ENCODE data around the gene KCNQ1OT1.
"Not testable (repeated sequence)": the region's sequence is repeated elsewhere in the genome, so short reads cannot be mapped to it uniquely, and the experiment has no call there.

KCNQ1OT1 gene

DNA sequence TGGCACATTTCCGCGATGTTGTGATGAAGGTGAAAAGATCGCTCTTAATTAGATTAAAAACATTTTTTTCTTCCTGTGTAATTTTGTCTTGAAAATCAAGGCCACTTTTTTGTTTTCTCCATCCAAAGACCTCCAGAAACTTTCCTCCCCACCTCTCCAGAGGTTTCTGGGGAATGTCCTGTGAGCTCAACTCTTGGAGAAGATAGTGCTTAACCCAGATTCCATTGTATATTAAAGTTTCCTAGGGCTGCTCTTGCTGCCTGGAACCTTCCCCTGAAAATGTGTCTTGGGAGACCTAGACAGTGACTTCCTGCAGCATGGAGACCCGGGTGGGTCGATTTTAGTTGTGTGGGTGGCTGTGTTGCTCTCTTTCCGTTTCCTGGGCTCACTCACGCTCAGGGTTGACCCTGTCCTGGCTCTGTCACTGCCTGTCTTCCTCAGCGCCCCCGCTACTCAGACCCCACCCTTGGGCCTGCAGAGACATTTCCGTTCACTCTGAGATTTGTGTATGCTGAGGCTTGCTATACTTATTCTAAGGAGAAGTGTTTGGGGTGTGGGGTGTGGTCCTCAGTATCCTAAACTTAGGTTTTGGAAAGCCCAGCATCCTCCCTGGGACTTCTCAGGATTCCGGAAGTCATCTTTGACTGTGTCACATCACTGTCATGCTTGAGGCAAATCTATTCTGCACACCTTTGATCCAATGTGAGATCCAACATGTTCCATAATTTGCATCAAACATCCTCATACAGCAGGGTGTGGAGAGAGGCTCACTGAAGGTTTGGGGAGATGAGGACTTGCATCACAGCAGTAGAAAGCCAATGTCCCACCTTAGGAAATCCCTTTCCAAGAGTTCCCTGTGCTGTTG is 47.2 kb downstream of the KCNQ1OT1 start:
- no peak for DNase-seq (ENCODE audit: low spot score)

DNA sequence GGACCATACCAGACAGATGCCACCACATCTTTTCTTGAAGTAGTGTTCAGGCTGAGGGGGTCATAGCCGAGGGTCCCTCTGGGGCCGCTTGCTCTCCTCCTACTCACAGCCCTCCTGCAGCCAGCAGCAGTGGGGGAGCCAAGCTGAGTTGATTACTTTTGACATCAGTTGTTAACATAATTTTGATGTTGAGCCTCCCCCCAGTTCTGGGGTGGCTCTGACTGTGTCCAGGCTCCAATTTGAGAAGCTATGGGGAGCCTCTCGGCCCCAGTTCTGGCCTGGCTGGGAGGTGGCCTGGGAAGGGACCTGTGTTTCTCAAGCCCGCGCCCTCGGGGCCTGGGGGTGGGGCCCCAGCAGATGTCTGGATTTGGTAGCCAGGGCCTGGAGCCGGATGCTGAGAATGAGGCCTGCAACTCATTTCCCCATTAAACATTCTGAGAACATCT is 47.9 kb downstream of the KCNQ1OT1 start:
- DNase-seq (ENCODE audit: low spot score) = no peak

DNA sequence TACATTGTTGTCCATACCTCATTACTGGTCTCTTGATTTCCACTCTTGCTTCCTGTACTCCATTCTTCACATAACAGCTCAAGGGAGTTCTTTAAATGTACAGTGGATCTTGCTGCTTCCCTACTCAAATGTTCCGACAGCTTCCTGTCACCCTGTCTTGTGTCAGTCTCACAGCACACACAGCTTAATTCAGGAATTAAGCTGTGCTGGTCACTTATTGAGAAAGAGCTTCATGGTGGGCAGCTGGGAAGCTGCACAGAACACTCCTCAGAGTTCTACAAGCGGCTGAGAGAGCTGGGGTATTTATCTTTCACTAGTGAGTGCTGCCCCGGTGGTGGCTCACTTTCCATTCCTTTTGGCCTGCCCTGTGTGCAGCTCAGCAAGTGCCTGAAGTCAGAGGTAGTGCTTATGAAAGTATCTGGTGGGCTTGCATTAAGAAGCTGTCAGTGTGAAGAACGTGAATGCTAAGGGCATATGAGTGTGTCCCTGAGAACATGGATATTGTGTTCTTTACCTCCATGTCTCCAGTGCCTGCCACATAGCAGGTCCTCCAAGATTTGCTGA is 48.7 kb downstream of the KCNQ1OT1 start:
- DNase-seq (ENCODE audit: low spot score) = no peak

DNA sequence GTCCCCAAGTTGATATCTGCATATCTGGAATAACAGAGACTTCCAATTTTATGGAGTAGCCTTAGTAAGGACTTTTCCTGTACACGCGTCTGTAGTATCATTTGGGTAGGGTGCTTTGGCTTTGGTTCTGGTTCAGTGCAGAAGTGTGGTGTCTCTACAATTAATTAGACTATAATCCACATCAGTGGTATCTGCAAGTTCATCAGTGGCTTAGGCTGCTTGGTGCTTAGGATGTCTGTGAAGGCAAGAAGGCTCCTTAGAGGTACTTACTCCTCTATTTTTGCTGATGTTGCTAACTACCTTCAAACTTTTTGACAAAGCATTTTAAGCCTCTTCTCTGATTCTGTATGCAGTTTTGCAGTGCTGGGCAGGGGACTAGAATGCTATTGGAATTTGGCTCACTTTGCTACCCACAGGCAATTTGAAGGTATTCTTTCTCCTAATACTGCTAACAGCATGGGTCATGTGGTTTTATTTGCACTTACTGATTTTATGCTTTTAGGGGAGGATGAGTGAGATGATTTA is 49.4 kb downstream of the KCNQ1OT1 start:
- DNase-seq (ENCODE audit: low spot score) = no peak

DNA sequence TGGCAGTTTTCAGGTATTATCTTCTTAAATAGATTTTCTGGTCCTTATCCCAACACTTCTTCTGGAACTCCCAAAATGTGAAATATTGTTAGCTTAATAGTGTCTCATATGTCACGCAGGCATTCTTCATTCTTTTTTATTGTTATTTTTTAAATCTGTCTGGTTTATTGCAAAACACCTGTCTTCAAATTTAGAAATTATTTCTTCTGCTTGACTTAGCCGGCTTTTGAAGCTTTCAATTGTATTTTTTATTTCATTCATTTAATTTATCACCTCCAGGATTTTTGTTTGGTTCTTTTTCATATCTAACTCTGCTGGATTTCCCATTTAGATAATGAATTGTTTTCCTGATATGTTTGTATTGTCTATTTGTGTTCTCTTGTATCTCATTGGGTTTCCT is 49.9 kb downstream of the KCNQ1OT1 start:
- DNase-seq (ENCODE audit: low spot score) = no peak

DNA sequence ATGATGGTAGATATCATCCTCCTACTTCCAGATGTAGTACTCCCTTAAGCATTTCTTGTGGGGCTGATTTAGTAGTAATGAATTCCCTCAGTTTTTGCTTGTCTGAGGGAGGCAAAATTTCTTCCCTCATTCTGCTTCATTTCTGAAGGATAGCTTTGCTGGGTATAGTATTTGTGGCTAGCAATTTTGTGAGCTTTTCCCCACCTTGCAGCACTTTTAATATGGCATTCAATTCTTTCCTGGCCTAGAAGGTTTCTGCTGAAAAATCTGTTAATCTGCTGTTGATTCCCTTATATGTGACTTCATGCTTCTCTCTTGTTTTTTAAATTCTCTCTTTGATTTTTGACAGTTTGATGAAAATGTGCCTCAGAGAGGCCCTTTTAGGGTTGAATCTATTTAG is 50.4 kb downstream of the KCNQ1OT1 start:
- DNase-seq (ENCODE audit: low spot score) = no peak

DNA sequence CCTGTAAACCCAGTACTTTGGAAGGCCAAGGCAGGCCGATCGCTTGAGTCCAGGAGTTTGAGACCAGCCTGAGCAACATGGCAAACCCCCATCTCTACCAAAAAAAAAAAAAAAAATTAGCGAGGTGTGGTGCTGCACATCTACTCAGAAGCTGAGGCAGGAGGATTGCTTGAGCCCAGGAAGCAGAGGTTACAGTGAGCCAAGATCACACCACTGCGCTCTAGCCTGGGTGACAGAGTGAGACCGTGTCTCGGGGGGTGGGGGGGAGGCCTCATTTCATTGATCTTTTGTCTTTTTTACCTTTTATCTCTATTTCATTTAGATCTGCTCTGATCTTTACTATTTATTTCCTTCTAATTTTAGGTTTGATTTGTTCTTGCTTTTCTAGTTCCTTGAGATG is 51.8 kb downstream of the KCNQ1OT1 start:
- no peak for DNase-seq (ENCODE audit: low spot score)

DNA sequence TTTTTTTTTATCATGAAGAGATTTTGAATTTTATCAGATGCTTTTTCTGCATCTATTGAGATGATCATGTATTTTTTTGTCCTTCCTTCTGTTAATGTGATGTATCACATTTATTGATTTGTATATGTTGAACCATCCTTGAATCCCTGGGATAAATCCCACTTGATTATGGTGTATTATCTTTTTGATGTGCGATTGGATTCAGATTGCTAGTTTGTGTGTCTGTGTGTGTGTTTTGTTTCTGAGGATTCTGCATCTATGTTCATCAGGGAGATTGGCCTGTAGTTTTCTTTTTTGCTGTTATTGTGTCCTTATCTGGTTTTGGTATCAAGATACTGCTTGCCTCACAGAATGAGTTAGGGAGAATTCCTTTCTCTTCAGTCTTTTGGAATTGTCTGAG is 52.6 kb downstream of the KCNQ1OT1 start:
- DNase-seq (ENCODE audit: low spot score) = no peak

DNA sequence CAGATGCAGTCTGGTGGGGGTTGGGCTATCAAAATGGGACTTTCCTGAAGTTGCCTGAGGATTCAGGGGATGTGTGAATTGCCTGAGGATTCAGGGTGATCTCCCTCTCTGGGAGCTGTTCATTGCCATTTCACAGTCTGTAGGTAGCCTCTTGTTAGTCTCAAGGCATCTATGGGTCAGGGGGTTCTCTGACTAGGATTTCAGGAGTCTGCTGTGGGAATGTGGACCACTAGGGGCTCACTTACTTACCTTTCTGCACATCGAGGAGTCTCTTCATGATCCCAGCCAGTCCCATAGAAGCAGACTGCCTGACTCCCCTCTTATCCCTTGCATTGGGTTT is 54.0 kb downstream of the KCNQ1OT1 start:
- DNase-seq (ENCODE audit: low spot score) = no peak

DNA sequence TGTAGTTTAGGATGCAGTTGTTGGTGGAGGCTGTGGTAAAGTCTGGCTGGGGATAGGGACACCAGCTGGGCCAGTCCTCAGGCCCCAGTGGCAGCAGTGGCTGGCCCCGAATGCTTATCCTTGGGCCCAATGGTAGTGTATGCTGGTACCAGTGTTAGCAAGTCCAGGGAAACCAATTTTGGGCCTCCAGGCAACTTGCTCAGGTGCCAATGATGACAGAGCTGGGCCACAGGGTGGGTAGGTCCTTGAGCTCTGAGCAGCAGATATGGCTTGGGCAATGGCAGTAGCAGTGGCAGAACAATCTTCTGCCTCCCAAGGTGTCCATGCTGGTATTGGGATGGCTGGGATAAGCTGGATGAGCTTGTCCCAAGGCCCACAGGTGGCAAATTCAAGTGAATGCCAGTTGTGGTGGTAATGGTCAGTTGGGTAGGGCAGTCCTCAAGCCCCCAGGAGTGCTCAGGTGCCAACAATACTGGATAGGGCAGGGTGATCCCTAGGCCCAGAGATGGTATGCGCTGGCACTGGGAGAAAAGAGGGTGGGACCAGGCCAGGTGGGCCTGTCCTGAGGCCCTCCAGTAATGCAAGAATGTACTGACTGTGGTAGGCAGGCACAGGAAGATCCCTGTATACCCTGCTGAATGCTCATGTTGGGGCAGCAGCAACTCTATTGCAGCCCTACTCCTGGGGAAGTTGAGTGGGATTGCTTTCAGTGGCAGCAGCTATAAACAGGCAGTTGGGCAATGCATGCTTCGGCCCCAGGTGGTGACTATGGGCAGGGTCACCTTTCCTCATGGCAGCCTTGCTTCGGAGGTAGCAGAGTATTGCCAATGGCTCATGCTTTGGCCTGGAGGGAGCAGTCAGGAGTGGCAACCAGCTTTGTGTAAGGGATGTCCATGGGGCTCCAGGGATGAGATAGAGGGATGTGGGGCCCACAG is 54.7 kb downstream of the KCNQ1OT1 start:
- no peak for DNase-seq (ENCODE audit: low spot score)

DNA sequence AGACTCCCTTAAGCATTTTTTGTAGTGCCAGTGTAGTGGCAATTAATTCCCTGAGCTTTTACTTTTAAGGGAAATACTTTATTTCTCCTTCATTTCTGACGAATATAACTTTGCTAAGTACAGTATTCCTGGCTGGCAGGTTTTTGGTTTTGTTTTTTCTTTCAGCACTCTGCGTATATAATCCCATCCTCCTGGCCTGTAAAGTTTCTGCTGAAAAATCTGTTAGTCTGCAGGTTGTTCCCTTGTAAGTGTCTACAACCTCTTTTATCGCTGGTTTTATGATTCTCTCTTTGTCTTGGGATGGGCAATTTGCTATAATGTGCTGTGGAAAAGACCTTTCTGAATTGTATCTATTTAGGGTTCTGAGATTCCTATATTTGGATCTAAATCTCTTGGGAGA is 56.0 kb downstream of the KCNQ1OT1 start:
- DNase-seq (ENCODE audit: low spot score) = no peak

DNA sequence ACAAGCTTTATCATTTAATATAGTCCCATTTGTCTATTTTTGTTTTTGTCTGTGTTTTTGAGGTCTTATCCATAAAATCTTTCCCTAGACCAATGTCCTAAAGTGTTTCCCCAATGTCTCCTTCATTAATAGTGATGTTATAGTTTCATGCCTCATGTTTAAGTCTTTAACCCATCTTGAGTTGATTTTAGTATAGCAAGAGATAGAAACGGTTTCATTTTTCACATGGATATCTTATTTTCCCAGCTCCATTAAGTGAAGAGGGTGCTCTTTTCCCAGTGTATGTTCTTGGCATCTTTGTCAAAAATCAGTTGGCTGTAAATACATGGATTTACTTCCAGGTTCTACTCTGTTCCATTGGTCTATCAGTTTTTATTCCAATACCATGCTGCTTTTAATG is 58.2 kb downstream of the KCNQ1OT1 start:
- DNase-seq (ENCODE audit: low spot score) = no peak

DNA sequence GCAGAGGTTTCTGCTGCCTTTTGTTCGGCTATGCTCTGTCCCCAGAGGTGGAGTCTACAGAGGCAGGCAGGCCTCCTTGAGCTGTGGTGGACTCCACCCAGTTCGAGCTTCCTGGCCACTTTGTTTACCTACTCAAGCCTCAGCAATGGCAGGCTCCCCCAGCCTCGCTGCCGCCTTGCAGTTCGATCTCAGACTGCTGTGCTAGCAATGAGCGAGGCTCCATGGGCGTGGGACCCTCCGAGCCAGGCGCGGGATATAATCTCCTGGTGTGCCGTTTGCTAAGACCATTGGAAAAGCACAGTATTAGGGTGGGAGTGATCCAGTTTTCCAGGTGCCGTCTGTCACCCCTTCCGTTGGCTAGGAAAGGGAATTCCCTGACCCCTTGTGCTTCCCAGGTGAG is 60.0 kb downstream of the KCNQ1OT1 start:
- DNase-seq (ENCODE audit: low spot score) = not testable (repeated sequence)

DNA sequence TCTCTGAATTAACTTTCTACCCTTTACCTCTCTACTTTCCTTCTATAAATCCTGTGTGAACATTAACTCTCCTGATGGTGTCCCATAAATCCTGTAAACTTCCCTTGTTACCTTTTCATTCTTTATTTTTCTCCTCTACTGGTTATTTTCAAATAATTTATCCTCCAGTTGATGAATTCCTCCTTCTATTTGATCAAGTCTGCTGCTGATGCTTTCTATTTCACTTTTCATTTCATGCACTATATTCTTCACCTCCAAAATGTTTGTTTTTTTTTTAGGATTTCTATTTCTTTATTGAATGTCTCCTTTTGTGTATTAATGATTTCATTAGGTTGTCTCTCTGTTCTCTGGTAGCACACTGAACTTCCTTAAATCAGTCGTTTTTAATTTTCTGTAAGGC is 68.6 kb downstream of the KCNQ1OT1 start:
- DNase-seq (ENCODE audit: low spot score) = no peak

DNA sequence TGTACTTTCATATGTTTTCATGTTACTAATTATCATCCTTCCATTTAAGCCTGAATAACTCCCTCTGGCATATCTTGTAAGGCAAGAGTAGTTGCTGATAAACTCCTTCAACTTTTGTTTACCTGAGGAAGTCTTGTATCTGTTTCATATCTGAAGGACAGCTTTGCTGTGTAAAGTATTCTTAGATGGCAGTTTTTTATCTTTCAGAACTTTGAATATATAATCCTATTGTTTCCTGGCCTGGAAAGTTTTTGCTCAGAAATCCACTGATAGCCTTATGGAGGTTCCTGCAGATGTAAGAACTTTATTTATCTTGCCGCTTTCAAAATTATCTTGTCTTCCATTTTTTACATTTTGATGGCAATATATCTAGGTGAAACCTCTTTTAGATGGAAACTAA is 69.1 kb downstream of the KCNQ1OT1 start:
- DNase-seq (ENCODE audit: low spot score) = no peak

DNA sequence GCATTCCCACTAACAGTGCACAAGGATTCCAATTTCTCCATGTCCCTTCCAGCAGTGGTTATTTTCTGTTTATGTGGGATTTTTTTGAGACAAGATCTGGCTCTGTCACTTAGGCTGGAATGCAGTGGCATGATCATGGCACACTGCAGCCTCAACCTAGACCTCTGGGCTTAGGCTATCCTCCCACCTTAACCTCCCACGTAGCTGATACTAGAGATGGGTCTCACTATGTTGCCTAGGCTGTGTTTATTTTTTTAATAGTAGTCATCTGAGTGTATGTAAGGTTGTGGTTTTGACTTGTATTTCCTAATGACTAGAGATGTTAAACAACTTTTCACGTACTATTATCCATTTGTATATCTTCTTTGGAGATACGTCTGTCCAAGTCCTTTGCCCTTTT is 74.6 kb downstream of the KCNQ1OT1 start:
- DNase-seq (ENCODE audit: low spot score) = no peak

DNA sequence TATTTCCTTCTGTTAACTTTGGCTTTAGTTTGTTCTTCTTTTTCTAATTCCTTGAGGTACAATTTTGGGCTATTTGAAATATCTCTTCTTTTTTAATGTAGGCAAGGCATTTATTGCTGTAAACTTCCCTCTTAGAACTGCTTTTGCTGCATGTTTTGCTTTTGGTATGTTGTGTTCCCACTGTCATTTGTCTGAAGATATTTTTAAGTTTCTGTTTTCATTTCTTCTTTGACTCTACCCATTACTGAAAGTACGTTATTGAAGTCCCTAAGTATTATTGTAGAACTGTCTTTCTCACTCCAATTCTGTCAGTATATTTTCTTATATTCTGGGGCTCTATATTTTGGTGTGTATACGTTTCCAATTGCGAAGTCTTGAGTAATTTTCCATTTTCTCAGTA is 77.9 kb downstream of the KCNQ1OT1 start:
- DNase-seq (ENCODE audit: low spot score) = no peak

DNA sequence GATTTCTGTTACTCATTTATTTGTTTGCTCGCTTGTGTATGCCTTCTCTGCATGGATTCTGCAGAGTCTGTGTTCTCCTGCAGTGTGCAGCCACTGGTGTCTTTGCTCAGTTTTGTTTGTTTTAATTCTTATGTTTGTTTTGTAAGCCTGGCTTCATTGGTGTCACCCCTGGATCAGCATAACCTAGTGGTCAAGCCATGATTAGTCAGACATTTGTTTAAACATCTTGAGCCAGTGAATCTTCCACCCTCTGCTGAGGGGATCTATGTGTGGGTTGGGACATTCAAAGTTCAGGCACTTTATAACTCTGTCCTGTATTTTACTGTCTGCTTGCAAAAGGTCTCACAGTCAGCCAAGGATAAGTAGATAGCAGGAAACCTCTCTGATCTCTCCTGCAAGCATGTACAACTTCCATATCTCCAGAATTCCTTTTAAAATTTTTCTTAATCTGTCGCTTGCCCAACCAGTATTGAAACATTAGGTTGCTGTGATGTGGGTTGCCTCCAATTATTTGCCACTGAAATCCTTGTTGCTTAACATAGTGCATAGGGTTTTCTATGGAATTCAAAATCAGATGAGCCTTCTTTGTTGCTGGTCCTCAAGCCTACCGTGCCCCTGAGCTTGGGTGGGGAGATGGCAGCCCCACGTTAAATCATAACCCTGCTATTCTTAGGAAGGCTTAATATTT is 86.8 kb downstream of the KCNQ1OT1 start:
- no peak for DNase-seq (ENCODE audit: low spot score)

DNA sequence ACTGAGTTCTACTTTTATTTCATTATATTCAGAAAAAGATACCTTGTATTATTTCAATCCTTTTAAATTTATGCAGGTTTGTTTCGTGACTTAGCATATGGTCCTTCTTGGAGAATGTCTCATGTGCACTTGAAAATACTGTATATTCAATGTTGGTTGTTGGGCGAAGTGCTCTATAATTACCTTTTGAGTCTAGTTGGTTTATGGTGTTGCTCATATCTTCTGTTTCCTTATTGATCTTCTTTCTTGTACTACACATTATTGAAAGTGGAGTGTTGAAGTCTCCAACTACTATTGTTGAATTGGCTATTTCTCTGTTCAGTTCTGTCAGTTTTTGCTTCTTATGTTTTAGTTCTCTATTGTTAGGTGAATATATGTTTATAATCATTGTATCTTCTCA is 90.4 kb downstream of the KCNQ1OT1 start:
- no peak for DNase-seq (ENCODE audit: low spot score)

DNA sequence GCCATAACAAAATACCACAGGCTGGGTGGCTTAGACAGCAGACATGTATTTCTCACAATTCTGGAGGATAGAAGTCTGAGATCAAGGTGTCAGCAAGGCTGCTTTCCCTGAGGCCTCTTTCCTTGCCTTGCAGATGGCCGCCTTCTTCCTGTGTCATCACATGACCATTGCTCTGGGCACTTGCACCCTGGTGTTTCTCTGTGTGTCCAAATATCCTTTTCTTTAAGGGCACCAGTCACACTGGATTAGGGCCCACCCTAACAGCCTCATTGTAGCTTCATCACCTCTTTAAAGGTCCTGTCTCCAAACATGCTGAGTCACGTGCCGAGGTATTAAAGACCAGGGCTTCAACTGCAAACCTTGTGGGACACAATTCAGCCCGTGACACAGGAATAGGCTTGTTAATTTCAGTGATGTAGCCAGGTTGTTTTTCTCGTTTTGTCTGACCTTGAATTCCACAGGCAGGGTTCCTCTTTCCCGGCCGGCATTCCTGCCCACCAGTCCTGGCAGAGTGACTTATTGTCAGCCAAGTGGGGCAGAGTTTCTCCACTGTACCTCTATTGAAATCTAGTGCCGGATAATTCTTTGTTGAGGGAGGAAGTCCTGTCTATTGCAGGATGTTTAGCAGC is 100.1 kb downstream of the KCNQ1OT1 start:
- DNase-seq (ENCODE audit: low spot score) = no peak

DNA sequence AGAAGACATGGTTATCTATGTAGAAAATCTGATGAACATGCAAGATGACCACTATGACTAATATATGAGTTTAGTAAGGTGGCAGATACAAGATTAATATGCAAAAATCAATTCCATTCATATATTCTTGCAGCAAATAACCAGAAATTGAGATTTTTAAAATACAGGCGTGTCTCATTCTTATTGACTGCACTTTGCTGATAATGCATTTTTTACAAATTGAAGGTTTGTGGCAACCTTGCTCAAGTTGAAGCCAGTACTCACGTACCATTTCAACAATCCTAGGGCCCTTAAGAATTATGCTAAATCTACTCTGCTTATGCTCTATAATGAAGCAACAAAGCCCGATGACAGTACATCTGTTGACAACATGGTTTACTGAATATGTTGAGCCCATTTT is 104.6 kb downstream of the KCNQ1OT1 start:
- no peak for DNase-seq (ENCODE audit: low spot score)

DNA sequence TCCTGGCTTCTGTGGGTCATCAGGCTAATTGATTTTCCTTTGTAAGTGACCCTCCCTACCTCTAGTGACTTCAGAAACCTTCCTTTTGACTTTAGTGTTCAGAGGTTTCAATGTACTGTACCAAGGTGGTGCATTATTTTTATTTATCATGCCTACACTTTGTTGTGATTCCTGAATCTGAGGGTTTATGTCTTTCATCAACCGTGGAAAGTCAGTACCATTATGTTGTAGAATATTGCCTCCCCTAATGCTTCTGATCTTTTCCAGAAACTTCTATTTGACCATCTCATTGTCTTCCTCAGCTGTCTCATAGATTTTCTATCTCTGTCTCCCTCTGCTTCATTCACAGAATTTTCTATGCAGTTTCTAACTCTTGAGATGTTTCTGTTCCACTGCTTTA is 105.5 kb downstream of the KCNQ1OT1 start:
- DNase-seq (ENCODE audit: low spot score) = no peak
